Fibroblast of skin of back (primary cell): ENCODE data around the gene CNTNAP2.
A peak's percentile ranks its signal among the peaks of the same experiment; 100 is the strongest.

Experiments
- DNase-seq: peaks from one replicate; pipeline ENCODE4 v3.0.0-alpha.2; 2013

CNTNAP2 gene

DNA sequence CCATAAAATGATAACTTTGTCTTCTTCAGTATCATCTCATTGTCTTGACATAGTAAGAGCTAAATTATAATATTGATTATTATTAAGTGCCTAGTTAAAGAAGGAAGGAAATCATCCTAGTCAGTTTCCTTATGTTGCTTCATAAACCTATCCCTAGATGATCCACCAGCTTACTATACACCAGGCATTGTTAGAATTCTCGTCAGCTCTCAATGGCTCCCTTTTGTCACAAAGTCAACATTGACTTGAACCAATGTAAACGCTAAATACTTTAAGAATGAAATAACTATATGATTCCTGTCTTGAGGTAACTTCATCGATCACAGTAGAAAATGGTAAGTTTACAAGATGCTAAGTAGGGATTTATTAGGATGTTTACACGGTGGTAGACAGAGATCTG is 1162.9 kb downstream of the CNTNAP2 start:
- DNase-seq: peak; percentile 13

DNA sequence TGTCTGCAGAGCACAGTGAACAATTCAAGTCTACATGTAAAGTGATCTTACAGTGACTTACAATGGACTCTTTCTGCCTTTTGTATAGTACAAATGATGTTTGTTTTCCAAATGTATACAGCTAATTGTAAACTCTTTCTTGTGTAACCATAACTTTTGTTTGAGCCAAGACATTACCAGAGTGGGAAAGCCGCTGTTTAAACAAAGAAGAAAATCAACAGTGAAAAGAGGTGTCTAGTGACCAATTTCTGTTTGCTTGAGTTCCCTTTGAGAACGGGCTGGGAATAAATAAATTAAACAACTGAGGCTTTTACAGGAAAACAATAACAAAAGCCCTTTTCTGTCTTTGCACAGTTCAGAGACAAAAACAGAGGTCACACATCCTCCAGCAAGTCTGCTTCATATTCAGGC is 1163.4 kb downstream of the CNTNAP2 start:
- DNase-seq: no peak

DNA sequence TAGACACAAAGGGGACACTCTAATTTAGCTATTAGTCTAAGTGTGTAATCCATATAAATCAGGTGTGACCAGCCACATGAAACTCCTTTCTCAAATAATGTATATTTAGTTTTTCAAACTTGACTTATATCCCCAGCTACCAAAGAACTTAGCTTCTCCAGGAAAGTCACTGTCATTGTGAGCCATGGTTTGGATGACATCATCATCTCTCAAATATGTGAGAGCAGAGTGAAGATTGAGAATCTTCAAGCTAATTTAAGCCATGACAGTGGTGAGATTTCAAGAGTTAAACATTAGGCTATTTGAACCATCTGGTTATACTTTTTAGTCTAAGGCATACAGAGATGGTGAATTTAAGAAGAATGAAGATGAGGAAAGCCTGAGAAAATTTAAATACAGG is 1165.6 kb downstream of the CNTNAP2 start:
- DNase-seq: peak; percentile 20

DNA sequence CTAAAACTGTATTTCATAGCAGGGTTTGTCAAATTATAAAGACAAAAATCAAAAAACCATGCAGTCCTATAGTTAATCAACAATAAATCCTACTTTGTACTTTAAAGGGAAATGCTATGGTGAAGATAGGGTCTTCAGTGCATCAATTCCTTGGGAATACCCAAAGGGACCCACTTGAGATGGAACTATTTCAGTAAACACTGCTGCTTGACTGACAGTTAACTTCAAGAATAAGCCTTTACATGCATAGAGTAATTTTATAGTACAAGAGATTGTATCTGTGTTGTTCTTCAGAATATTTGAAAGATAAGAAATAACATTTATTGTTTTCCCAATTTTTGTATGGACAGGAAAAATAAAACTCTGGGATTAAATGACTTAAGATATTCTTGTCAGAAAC is 1179.6 kb downstream of the CNTNAP2 start:
- DNase-seq: no peak

DNA sequence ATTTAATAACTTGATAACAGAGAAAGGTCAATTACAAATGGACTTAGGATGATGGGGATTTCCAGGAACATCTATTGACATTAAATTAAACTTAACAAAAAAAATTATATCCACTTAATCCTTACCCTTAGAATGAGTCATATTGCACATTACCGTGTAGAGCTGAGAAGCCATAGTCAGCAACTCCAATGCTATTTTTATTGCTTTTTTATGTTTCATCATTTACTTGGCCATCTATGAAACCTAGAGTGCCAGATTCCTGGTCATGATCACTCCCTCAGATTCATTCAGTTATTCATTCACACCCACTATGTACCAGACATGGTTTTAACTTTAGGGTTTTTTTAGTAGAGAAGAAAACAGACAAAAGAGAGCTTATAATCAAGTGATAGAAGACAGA is 1180.4 kb downstream of the CNTNAP2 start:
- no peak for DNase-seq

DNA sequence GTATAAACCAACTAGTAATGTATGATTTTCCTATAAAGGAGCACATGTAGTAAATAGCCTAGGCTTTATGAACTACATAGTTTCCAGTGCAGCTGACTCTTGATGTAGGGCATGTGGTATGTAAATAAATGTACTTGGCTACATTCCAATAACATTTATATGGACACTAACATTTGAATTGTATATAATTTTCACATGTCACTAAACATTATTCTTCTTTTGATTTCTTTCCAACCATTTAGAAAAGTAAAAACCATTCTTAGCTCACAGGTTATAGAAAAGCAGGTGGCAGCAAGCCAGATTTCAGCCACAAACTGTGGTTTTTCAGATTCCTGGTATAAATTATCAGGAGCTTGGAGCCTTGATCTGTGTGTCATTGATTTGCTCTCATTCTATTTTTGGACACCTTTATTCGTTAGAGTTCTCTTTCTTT is 1182.0 kb downstream of the CNTNAP2 start:
- DNase-seq: peak; percentile 57

DNA sequence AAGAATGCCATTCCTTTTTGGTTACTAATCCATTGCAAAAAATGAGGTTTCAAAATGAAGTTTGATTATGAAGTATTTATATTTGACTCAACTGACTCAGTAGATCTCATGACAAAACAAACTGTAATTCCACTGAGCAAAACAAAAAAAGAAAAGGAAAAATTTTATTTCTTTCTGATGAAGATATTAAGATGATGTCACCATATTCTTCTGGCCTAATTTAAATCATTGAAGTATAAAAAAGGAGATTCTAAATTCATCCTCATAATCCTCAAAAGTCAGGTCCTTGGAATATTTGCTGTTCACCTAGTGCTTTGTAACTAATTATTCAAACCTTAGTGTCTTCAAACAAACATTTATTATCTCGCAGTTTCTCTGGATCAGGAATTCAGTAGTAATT is 1183.7 kb downstream of the CNTNAP2 start:
- DNase-seq: no peak

DNA sequence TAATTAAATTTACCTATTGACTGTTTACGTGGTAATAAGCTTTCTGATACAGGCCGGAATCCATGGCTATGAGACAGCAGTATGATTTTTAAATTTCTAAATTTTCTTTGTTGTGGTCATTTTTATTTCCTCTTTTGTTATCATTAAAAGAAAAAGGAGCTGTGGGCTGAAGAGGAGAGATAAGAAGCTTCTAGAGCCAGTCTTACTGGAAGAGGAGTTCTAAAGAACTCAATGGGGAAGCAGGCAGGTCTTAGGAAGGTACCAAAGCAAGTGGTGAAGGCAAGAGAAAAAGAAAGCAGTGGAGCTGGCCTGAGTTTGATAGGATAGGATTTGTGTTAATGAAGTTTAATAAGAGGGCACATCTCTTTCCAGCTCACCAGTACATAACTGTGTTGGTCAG is 1187.8 kb downstream of the CNTNAP2 start:
- no peak for DNase-seq

DNA sequence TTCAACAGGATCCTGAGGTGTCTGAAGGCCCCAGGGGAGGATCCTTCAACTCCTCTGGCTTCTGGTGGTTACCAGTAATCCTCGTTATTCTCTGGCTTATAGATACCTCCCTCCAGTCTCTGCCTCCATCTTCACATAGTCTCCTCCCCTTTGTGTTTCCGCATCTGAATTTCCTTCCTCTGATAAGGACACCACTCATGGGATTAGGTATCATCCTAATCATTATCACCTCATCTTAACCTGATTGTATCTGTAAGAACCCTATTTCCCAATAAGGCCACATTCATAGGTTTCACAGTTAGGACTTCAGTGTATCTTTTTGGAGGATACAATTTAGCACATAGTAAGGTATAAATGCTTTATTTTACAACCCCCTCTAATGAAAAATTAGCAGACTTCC is 1189.2 kb downstream of the CNTNAP2 start:
- DNase-seq: no peak

DNA sequence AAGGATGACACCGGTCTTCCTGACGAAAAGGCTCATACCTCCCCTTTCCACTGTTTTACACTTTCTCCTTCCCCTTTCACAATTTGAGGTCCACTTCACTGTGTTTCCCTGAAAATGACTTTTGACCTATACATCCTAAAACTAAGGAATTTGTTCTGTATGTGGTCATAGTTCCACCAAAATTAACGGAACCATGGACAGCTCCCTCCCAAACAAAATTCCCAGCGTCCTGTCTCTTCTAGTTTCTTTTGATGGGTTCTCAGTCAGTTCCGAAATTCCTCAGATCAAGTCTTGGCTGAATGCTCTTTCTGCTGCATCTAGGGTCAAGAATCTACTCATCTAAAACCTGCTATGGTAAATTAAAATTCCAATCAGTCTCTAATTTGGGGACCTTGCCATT is 1191.9 kb downstream of the CNTNAP2 start:
- peak; percentile 24 for DNase-seq

DNA sequence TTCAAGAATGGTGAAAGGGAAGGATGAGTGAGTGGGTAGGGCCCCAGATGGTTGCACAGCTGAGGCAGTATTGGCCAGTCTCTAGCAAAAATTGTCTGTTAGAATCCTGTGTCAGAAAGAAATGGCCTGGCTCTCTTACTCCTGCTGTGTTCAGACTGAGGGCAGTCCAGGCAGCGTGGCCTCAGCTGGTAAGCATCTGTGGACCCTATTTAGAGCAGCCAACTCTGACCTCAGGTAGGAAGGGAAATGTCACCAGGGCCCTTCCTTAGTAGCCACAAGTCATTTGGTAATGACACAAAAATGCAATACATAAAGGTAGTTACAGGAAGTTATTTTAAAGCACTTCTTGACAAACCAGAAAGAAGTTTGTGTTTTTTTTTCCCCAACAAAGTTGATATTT is 1194.7 kb downstream of the CNTNAP2 start:
- DNase-seq: no peak

DNA sequence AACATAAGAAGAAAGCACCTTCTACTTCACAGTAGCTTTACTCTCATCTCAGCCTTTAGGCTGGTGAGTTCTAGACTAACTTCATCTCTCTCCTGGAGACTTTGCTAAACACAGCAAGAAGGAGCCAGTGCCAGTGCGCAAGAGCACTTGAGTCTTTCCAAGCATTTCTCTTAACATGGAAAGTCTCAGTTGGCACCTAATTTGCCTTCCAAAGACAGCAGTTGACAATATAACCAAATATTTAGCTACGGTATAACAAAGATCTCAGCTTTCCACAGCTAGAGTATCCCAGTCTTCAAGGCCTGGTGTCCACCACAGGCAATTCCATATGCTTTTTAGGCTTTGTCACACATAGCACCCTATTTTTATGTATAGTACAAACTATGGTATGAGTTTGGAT is 1204.9 kb downstream of the CNTNAP2 start:
- DNase-seq: no peak

DNA sequence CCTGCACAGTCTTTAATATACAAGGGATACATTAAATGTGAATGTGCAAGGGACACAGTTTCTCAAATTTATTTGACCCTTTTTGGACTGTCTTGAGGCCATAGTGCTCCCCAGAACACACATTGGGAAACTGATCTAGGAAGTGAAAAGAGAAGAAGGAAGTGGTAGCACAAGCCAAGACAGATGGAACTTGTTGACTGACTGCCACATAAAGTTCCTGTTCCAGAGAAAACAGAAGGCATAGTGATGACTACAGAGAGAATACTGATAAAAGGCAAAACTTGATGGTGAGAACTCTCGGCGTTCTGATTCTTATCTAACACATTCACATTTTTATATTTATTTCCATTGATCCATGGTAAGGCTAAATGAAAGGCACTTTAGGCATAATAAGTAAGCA is 1216.4 kb downstream of the CNTNAP2 start:
- DNase-seq: no peak

DNA sequence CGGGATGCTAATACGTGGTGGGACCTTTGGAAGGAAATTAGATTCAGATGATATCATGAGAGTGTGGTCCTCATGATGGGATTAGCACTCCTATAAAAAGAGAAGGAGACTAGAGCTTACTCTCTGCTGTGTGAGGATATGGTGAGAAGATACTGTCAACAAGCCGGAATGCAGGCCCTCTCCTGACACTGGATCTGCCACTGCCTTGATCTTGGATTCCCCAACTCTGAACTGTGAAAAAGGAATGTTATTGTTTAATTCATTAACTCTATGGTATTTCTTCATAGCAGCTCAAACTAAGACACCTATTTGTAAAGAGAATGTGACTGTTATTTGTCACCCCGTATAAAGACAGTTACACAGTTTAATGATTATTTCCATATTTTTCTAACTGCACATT is 1246.5 kb downstream of the CNTNAP2 start:
- peak; percentile 60 for DNase-seq

DNA sequence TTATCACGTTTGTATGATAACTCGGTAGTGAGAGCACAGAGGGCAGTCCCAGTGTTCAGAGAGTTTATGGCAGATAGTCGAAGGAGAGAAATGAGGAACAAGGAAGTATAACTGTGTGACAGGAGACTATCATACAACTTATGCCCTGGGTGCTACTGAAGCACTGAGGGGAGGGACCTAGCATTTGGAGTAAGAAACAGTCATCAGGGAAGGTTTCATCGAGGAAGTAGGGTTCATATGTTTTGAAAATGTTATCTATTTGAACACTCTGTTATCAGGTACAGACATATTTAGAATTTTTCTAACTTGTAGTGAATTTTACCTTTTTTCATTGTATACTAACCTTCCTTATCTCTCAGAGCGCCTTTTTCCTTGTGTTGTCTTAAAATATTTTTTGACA is 1259.6 kb downstream of the CNTNAP2 start:
- no peak for DNase-seq

DNA sequence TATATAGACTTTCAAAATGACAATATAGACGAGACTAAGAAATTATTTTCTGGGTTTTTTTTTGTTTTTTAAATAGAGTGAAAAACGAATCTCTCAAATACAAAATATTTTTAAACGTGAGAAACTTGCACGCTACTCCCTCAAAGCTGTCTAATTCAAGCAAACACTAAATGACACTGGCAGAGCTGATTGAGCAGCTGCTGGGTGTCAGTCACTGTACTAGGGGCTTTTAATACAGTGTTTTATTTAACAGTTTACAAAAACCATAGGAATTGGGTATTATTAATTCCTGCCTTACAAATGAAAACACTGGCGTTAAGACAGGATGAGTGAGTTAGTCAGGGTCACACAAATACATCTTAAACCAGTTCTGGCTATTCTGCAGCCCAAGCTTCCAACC is 1264.3 kb downstream of the CNTNAP2 start:
- DNase-seq: no peak

DNA sequence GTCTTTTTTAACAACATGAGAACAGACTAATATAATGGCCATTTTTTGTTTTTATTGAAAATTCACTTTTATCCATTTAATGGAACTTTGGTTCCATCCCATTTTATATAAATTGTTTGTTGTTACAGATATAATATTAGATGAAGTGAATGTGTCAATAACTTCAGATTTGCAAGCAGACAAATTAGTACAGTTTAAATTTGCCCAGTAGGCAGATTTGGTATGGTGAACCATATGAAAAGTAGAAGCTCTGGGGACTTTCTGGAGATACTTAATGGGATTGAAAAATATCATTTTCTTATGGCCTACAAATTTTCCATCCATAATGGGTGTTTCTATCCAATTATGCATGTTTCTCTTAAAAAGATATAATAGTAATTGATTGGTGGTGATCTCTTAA is 1277.7 kb downstream of the CNTNAP2 start:
- no peak for DNase-seq

DNA sequence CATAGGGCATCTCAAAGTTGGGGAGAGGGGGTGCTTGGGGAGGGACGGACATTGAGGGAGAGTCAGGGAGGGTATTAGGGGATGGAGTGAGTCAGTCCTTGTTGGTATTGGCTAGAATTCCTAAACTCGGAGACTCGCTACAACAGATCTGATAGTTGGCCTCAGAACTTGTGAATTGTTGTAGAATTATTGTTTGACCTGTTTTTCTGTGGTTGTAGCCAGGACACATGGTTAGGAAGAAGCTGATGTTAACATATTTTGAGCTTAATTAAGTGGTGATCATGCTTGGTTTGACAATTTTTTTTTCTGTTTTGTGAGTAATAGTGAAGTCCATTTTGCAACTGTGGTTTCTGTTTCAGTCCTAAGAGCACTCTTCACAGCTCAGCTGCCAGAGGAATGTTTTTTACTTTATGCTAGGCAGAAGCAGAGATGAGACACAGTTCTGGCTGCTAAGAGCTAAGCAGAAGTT is 1283.7 kb downstream of the CNTNAP2 start:
- peak; percentile 52 for DNase-seq

DNA sequence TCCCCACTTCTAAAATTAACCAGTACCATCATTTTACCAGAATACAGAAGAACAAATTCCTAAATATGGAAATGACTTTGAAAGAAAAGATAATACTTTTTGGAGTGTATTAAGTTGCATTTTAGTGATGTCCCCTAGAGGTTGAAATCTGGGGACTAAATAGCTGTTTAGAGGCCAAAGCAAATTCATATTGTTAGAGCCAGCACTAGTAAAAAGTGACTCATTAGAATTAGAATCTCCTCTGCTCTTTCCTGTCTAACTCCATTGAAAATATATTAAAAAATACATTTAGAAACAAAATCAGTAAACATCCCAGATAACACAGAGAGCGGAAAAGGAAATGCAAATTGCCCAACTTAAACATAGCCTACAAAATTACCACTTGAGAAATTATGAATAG is 1284.3 kb downstream of the CNTNAP2 start:
- no peak for DNase-seq

DNA sequence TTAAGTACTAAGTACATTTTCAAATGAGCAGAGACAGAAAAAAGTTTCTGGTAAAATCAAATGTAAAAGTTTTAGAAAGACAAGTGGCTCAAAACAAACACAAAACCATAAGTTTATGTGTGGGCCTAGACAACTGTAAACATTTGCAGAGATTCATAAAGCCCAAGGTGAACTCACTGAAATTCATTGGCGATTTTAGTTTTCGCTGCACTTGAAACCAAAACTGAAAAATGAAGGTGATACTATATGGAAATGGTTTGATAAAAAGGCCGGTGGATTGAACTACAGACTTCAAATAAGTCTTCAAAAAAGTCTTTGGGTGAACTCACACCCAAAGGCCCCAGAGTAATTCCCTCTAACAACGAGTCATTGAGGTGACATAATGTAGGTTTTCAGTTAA is 1289.0 kb downstream of the CNTNAP2 start:
- no peak for DNase-seq

DNA sequence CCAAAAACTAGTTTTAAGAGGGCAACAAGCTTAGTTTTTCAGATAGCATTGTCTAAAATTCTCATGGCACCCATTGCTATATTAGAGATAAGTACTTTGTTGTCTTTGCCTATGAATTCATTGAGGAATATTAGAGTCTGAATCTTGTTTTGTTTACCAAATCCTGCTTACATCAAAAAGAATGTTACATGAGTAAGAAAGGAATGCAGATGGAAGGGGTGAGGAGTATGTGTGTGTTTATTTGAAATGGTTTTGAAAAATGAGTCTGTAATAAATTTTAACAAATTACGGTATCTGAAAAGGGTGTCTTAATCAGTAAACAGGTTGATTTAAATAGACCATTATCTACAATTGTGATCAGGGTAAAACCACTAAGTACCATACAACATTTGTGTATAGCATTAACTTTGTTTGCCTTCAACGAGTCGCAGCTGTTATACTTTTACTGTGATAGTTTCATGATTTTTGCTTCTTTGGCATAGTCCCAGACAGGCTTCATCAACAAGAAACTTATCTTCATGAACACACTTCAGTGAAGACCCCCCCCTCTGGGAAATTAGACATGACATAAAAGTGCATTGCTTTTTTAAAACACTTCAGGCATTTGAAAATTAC is 1290.0 kb downstream of the CNTNAP2 start:
- peak; percentile 44 for DNase-seq

DNA sequence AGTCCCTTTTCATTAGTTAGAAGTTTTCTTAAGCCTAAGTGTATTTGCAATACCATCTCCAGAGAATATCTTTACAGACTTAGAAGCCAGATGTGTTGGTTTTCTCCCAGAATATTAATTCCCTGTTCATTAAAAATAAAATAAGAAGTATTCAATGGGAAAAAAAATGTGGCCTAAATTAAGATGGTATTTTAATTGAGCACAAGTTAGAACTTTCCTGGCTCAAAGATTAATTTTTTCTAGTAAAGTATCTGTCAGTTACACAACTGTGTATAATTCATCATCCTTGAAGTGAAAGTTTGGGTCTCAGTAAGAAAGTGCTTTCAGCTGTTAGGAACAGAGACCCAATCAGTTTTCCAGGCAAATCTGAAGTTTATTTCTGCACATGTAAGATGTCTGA is 1294.5 kb downstream of the CNTNAP2 start:
- no peak for DNase-seq

DNA sequence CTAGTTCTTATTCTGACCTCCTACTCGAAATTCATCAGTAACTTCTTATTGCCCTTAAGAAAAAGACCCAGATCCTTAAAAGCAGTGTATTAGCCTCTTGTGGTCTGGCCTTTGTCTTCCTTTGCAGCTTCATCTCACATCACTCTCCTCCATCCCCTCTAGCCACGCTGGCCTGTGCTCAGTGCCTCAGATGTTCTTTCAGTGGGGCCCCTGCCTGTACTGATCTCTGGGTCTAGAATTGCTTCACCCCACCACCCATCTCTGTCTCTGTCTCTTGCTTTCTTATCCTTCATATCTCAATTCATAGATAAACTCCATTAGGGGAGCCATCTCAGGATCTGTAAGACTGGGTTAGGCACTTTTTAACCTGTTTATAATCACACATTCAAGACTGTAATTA is 1295.5 kb downstream of the CNTNAP2 start:
- no peak for DNase-seq

DNA sequence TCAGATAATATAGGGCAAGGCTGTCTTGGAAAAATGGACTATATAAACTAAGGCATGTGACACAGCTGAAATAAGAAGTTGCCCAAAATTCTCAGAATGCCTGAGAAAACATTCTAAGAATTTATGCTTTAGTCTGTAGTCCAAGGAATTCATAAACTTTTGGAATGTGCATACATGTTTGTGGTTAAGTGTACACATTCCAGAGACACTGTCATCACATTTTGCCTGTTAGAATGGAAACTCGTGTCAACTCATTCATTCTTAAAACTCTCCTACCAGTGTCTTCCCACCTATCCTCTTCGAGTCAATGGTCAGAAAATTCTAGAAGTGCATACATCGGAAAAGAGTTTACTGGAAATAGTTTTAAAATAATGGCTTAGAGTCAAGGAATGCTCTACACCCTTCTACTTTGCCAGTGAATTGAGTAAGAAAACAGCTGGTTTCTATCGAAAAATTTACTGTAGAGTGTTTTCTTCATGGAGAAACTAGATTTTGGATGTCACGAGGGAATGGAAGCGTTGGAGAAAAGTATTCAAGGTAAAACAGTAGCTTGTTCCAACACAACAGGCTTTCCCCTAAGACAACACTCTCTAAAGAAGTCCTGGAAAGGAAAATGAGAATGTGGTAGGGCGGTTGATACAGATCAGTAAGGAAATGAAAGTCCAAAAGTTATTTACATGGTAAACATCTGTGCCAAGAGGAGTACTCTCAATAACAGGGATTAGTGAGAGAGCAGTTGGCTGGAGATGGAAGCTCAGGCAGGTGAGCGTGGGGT is 1296.4 kb downstream of the CNTNAP2 start:
- peak; percentile 97 for DNase-seq

DNA sequence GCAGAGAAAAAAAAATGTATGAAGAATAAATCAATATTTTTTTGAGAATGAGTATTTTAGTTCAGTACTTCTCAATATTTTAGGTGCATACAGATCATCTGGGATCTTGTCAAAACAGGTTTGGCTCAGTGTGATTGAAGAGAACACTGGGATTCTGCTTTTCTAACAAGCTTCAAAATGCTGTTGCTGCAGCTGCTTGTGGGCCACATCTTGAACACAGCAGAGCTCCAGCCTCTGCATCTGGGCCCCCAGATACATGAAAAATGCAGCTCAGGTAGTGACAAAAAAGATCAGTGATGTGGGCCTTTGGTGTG is 1296.9 kb downstream of the CNTNAP2 start:
- no peak for DNase-seq
